ENCODE measurements around the gene ADISSP.

GRCh38 chr20:3720068-3720467 lies 47.5 kb downstream of the ADISSP start:
- no peak for TF ChIP-seq POLR2AphosphoS5 (IDR thresholded peaks at IDR 0.05; ENCODE audit: low read depth, low read length)
- no peak for TF ChIP-seq SRF (IDR thresholded peaks at IDR 0.05; ENCODE audit: low read depth, low read length)
- no peak for TF ChIP-seq CREB1 (IDR thresholded peaks at IDR 0.05)
- TF ChIP-seq CTCF (IDR thresholded peaks at IDR 0.05; ENCODE audit: control extremely low read depth in 1 of 3, insufficient read depth in 1 of 3, low read depth in 1 of 3, low read length in 3 of 3) = no peak
- no peak for TF ChIP-seq MAX (IDR thresholded peaks at IDR 0.05)
- no peak for TF ChIP-seq TAF1 (IDR thresholded peaks at IDR 0.05; ENCODE audit: low read depth, low read length)
- TF ChIP-seq ATF3 (IDR thresholded peaks at IDR 0.05; ENCODE audit: insufficient read depth, low read depth, low read length) = no peak
